Fibroblast of lung (primary cell): ENCODE data around the gene LYPD5.

Experiments used
- CTCF ChIP-seq, 2 donors: IDR thresholded peaks in 1 of 2; conservative IDR thresholded peaks in 1 of 2; 1 replicate in 1 of 2; 2 replicates in 1 of 2; pipeline ENCODE4 v1.5.1; 2011 to 2012; ENCODE audit warnings: low read length in 2 of 2, control low read depth in 1 of 2, inconsistent platforms in 1 of 2, low read depth in 1 of 2, mild to moderate bottlenecking in 1 of 2
- EZH2 ChIP-seq: IDR thresholded peaks from 2 replicates; pipeline ENCODE4 v1.5.1; 2012; ENCODE audit warnings: low read length, control low read depth, mild to moderate bottlenecking; ENCODE audit errors: missing control alignments

GRCh38 chr19:43751466-43752220 lies 50.6 kb downstream of the LYPD5 start:
- TF ChIP-seq CTCF (conservative IDR thresholded peaks at IDR 0.05 in 1 of 2, IDR thresholded peaks at IDR 0.05 in 1 of 2; ENCODE audit: low read depth in 1 of 2, low read length in 2 of 2) (no peak), EZH2 (no peak)
